GM11168 (cell line): ENCODE data around the gene PRG2.

Experiments used
- in situ Hi-C: fragments of 300-500 bp; cut with MboI; formaldehyde crosslinking; loops from one replicate; pipeline ENCODE4 v1.12.0; 2022; ENCODE audit warnings: low sequenced_read_pairs; ENCODE audit not compliant: unreplicated experiment

Gene PRG2

GRCh38 chr11:57399221-57399620, 8.8 kb upstream of the PRG2 start:
- in situ Hi-C loops = no loop called here

DNA sequence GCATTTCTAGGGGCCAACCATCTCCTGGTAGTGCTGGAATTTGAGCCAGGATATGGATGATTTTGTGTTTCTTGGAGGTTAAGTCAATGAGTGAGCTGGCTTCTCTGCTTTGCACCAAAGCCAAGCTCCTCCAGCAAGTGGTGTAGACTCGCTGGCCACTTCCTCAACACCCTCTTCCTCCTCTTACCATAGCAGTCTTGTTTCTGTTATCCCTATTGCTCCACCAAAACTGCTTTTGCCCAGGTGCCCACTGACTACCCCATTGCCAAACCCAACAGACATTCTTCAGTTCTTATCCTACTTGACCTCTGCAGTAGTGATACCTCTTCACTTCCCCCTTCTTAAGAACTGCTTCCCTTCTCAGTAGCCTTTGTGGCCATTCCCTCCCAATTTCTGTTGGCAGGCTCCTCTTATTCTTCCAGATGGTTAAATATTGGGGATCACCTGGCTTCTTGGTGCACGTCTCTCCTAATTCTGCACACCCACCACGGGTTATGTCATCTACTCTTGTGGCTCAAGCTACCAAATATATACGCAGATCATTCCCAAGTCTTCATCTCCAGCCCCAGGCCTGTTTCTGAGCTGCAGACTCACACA, 7.0 kb upstream of the PRG2 start:
- in situ Hi-C loops = no loop called here

DNA sequence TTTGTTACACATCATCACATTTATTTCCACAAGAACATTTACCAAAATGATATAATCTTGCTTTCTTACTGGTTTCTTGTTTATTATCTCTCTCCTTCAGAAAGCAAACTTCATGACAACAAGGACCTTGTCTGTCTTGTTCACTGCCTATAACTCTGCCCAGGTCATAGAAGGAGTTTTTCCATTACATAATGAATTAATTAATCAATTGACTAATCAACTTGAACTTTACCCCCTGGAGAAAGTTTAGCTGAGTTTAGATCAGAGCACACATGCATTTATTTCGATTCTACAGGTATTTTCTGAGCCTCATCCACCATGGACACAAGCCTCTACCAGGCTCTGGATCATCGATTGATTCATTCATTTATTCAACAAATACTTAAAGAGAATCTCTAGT, 6.3 kb upstream of the PRG2 start:
- in situ Hi-C loops = no loop called here

DNA sequence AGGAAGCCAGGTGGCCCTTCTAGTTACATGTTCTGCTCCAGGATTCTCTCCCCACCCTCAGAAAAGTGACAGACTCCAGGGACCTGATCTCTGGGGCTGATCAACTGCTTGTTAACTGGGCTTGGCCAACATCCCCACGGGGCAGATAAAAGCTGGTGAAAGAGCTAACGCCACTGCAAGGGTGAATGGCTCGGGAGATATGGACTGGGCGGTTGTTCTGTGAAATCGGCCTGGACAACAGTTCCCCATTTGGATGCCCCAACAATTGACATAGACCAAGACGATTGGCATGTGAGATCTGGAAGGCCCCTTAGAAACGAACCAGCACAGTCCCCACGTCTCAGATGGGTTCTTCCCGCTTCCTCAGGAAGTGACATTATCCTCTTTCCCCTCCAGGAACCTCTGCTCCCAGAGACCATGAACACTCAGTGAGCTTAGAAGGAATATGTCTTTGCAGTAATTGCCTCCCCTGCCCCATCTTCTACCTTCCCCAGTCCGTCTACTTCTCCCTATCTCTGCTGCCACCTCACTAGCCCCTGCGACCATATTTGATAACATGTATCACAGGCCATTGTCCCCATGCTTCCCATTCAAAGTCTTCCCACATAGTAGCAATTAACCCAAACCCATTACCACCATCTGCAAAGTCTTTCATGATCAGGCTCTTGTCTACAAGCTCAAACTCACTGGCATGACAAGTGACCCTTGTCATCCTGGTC, 5.6 kb upstream of the PRG2 start:
- in situ Hi-C loops = no loop called here

DNA sequence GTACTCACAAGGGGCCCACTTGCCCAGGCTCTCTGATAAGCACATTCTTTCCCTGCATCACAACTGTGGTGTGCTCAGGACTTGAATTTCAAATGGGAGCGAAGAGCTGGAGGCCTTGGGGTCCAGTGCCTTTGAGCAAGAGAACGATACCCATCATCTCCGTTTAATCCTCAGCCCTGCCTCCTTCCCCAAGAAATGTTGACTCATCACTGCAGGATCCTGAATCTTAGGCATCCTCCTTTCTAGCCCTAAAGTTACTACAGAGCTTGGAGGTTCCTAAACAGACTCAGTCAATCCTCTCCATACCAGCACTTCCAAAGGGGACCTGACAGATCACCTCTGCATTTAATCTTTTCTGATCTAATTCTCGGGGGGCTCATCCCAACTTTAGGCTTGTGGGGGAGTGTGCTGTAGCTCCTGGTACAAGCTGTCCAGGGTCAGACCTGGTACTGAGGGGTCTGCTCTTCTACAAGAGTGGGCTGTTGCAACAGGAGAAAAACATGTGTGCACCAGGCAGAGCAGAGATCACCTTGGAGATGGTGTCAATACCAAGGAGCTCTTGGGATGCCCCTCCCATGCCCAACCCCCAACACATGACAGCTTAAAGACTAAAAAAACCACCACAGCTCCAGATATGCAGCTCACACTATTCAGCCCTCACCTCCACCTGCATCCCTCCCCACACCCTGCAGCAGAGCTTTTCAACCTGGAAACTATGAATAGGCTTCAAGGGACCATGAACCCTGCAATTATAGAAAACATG, 3.9 kb upstream of the PRG2 start:
- in situ Hi-C loops = no loop called here

DNA sequence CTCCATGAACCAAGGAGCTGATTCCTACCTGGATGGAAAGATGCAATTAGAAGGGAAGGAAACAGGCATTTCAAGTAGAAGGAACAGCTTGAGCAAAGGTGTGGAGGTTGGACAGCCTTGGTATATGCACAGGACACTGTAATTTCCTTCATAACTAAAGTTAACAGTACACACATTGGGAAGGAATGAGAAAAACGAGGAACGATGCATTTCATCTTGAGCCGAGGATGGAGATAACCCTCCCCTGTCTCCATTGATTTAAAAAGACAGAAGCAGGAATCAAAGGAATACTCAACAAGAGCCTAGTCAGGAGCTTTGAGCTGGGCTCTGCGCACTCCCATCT, 2.3 kb upstream of the PRG2 start:
- in situ Hi-C loops = no loop called here

DNA sequence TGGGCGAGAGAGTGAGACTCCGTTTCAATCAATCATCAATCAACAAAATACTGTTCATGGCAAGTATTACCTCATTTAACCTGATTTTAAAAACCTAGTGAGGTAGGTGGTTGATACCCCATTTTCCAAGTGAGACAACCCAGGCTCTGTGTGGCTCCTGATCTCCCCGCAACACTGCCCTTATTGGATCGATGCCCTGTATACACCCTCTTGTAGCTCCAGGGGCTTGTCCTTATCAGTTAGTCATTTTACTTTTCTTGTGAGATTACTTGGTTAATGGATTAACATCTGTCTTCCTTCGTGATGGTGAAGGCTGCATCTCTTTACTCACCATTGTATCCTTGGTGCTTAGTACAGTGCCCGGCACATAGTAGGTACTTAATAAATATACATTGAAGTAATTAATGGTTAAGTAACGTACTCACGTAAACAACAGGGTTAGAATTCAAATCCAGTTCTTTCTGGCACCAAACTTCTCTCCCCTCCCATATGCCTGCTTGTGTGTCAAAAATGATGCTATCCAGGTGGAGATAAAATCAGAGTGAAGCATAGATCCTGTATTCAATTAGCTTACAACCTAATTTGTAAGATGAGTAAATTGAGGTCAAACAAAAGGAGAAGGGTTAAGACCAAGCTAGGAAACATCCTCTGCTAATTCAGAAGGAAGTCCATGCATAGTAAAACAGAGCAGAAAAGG, 1.8 kb upstream of the PRG2 start:
- in situ Hi-C loops = no loop called here

DNA sequence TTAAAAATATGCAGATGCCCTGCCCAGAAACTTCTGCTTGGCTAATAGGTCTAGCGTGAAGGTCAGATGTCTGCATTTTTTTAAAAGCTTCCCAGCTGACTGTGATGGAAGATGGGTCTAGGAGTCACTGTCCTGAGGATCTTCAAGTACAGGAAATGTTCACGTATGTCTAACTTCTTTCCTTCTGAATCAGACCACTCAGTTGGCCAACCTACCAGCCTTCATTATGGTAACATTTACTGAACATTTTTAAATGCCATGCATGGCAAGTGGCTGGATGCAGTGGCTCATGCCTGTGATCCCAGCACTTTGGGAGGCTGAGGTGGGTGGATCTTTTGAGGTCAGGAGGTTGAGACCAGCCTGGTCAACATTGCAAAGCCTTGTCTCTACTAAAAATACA, 1.1 kb upstream of the PRG2 start:
- in situ Hi-C loops = no loop called here

DNA sequence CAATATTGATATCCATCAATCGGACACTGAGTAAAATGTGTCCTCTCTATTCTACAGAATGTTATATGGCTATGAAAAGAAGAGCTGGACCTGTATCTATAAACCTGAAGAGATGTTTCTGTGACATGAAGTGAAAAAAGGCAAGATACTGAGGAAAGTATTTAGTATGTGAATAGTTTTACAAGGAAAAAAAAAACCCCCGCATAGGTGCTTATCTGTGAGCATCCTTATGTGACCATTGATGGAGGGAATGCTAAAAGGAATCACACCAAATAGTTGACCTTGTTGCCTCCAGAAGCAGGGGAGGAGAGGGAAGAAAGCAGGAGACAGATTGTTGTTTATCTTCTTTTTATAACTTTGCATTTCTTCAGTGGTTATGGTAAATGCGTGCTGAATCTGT, 661 bp upstream of the PRG2 start:
- in situ Hi-C loops = no loop called here

- in situ Hi-C loops = no loop called here
Measured at GRCh38 chr11:57387289-57388030, 3.0 kb downstream of the PRG2 start.

DNA sequence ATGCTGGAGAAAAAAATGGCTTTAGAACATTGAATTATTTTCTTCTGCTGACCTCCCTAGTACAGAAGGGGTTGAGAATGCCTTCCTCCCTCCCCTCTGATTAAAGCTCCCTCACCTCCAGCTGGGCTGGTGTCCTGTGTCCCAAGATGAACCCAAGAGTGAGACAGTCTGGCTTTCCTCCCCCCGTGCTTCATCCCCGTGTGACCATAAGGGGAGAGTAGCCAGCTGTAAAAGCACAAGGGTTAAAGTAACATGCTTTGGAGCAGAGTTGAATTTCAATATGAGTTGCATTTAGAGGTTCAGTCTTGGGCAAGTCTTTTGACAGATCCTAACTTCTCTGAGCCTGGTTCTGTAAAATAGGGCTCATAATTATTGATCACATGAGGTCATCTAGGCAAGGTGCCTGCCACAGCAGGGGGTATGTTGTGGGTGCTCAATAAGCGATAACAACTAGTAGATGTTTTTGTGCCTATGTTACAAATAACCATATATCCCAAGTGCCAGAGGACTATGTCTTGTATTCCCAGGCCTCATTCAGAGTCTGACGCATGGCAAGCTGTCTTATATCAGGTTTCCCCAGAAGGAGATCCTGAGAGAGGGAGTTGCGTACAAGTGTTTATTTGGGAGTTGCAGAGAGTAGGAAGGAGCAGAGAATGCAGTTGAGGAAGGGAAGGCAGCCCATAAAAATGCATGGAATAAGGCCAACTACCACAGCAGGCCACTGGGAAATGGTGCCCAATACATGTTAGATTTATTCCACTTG, 4.1 kb downstream of the PRG2 start:
- in situ Hi-C loops = no loop called here

GRCh38 chr11:57380975-57381374, 9.5 kb downstream of the PRG2 start, which contains the start of gene PRG3:
Gene PRG3, minus strand, starts transcription at chr11:57381150. Its CDS starts 442 bp downstream, at chr11:57380708.
- in situ Hi-C loops = no loop called here

DNA sequence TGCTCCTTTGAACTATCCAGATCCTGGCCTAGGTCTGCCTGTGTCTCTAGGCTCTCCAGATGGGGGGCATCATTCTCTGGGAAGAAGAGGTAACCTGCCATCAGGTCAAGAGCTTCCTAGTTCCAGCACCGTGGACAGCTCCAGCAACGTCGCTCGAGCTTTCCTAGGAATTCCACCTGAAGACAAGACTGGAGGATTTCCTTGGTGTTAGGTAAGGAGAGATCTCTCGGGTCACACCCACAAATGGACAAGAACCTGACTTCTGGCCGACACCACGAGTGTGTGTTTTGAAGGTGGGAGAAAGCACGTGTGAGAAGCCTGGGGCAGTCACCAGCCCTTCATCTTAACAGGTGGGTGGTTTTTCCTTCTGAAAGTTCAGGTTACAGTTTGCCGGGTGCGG, 10.7 kb downstream of the PRG2 start:
- in situ Hi-C loops = no loop called here

GRCh38 chr11:57378186-57378585, 12.3 kb downstream of the PRG2 start:
- in situ Hi-C loops = no loop called here

DNA sequence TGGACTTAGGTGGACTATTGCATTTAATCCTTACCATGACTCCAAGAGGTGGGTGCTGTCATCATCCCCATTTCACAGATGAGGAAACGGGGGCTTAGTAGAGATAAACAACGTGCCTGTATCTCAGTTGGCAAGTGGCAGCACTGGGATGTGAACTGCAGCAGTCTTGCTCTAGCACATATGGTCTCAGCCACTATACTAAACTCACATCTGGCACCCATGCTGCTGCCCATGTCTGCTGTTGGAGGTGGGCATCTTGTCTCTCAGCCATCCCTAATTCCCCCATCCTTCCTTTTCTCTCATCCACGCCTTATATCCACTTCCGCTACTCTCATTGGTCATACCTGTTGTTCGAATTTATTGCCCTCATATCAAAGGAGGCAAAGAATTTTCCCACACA, 13.3 kb downstream of the PRG2 start:
- in situ Hi-C loops = no loop called here

- in situ Hi-C loops = no loop called here
Measured at GRCh38 chr11:57376095-57377090, 14.1 kb downstream of the PRG2 start.

DNA sequence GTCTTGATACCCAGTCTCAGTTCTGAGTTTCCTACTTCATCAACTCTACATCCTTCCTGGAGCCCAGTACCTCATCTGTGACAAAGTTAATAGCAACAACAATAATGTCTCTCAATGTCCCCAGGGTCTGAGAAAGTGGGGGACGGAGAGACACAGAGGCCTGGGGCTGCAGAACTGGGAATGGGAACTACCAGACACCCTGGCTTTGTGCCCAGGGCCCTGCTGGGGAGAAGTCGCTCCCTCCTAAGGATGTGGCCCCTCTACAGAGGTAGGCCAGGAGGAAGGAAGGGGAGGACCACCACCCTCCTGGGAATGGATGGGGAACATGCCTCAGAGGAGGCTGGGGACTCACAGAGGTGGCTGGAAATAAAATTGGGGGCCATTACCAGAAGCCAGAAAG, 15.0 kb downstream of the PRG2 start:
- in situ Hi-C loops = no loop called here

DNA sequence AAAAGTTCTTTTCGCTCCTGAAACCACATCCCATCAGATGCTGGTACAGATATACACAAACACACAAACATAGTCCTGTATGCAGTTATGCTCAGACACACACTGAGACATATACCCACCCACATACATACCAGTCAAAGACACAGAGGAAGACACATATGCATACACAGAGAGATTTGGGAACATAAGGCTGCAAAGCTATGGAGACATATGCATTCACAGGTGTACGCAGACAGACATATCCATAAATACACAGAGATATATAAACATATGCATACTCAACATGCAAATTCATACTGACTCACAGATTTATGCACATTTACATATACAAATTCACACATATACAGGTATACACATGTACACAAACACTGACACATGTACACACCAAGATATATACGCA, 15.5 kb downstream of the PRG2 start:
- in situ Hi-C loops = no loop called here
